Measurements from ENCODE around the gene CHRND. TPM values are rescaled to one million over a fixed set of nuclear protein-coding genes. Genes with fewer than 3 reads are reported as not detected.

Gene CHRND
- total RNA-seq, 1 donor from 2014 or later, result not detected

DNA sequence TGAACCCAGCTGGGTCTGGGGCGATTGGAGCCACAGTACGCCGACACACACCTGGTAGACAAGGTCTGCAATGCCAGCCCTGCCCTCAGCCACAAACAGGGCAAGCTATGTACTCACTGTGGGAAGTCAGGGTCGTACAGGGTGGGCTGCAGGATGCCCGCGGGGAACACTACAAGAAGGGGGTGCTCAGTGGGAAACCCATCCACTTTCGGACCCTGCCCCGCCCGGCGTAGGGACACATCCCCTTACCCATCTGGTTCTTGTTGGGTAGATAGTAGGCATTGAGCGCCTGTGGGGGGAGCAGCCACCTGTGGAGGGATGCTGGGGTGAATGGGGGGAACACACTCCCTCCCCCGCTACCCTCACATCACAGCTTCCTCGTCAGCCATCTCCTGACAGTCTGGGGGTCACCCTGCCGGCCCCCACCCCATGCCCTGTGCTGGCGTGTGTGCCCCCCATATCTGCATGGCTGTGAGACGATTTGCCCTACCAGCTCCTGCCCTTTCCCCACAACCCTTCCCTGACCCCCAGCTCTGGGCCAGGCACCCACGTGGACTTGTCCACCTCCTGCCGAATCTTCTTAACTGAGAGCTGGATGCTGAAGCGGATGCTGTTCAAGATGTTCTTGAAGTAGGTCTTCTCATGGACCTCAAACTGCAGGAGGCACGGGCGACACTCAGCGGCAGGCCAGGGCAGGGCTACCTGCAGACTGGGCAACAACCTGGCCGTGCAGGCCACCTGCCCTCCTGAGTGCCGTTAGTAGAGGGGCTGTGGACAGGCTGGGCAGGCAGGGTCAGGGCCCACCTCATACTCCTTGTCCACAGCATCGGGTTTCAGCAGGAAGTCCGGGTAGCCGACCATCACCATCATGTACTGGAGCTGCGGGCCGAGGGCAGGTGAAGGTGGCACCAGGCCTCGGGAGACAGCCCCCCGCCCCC lies 43.4 kb upstream of the CHRND start:
- H3K27ac ChIP-seq (ENCODE audit: low read depth, low read length), result no peak overlapping the region
- H3K79me2 ChIP-seq (ENCODE audit: insufficient read depth, low read length), result no peaks in the 10 kb centered on the region
- no peak overlapping the region for H3K4me2 ChIP-seq (ENCODE audit: low read length)
- Mint-ChIP-seq H3K4me1 (ENCODE audit: low read depth, unreplicated experiment) (no peaks in the 10 kb centered on the region), H3K9me3 (ENCODE audit: unreplicated experiment) (peaks cover 5% of the 10 kb centered on the region), H3K4me3 (ENCODE audit: unreplicated experiment) (no peak overlapping the region), H3K36me3 (ENCODE audit: low read depth, unreplicated experiment) (no peaks in the 10 kb centered on the region), H3K27ac (ENCODE audit: unreplicated experiment) (no peak overlapping the region), H3K27me3 (ENCODE audit: low read depth, unreplicated experiment) (peaks cover 57% of the 10 kb centered on the region)
- peaks cover 18% of the 10 kb centered on the region for H3K27me3 ChIP-seq (ENCODE audit: insufficient read depth, low read length)
- no peak overlapping the region for H3K9ac ChIP-seq (ENCODE audit: low read length)
- H4K20me1 ChIP-seq (ENCODE audit: insufficient read depth, low read length), result no peaks in the 10 kb centered on the region
- H2AFZ ChIP-seq (ENCODE audit: low read depth, low read length), result no peak overlapping the region
- no peak overlapping the region for H3K4me3 ChIP-seq (ENCODE audit: insufficient read depth, low read depth, low read length)
- no peak for TF ChIP-seq EZH2 (IDR thresholded peaks at IDR 0.05; ENCODE audit: insufficient read depth, low read length)
- no peak for TF ChIP-seq CTCF (IDR thresholded peaks at IDR 0.05; ENCODE audit: insufficient read depth, low read depth, low read length)
- FAIRE-seq (no peak), DNase-seq (ENCODE audit: low read depth) (no peak)
- H3K4me1 ChIP-seq (ENCODE audit: insufficient read depth, low read length), result no peaks in the 10 kb centered on the region
- no peaks in the 10 kb centered on the region for H3K9me3 ChIP-seq (ENCODE audit: insufficient read depth, low read depth, low read length)
- no peaks in the 10 kb centered on the region for H3K36me3 ChIP-seq (ENCODE audit: insufficient read depth, low read length)

- no peaks in the 10 kb centered on the region for H3K79me2 ChIP-seq (ENCODE audit: insufficient read depth, low read length)
These were observed 42.5 kb upstream of the CHRND start for GRCh38 chr2:232483311-232483922.

More at GRCh38 chr2:232483311-232483922, 42.5 kb upstream of the CHRND start:
- Histone ChIP-seq H3K9me3 (ENCODE audit: insufficient read depth, low read depth, low read length) (no peaks in the 10 kb centered on the region), H3K4me1 (ENCODE audit: insufficient read depth, low read length) (no peaks in the 10 kb centered on the region), H3K9ac (ENCODE audit: low read length) (no peak overlapping the region), H3K36me3 (ENCODE audit: insufficient read depth, low read length) (no peaks in the 10 kb centered on the region), H4K20me1 (ENCODE audit: insufficient read depth, low read length) (no peaks in the 10 kb centered on the region), H2AFZ (ENCODE audit: low read depth, low read length) (no peak overlapping the region), H3K4me2 (ENCODE audit: low read length) (no peak overlapping the region), H3K27me3 (ENCODE audit: insufficient read depth, low read length) (peaks cover 23% of the 10 kb centered on the region), H3K4me3 (ENCODE audit: insufficient read depth, low read depth, low read length) (no peak overlapping the region), H3K27ac (ENCODE audit: low read depth, low read length) (no peak overlapping the region)
- DNase-seq (ENCODE audit: low read depth) (no peak), FAIRE-seq (no peak)
- Mint-ChIP-seq H3K4me1 (ENCODE audit: low read depth, unreplicated experiment) (no peaks in the 10 kb centered on the region), H3K36me3 (ENCODE audit: low read depth, unreplicated experiment) (no peaks in the 10 kb centered on the region), H3K27me3 (ENCODE audit: low read depth, unreplicated experiment) (peaks cover 54% of the 10 kb centered on the region), H3K9me3 (ENCODE audit: unreplicated experiment) (peaks cover 5% of the 10 kb centered on the region), H3K27ac (ENCODE audit: unreplicated experiment) (no peak overlapping the region), H3K4me3 (ENCODE audit: unreplicated experiment) (no peak overlapping the region)
- TF ChIP-seq CTCF (IDR thresholded peaks at IDR 0.05; ENCODE audit: insufficient read depth, low read depth, low read length) (no peak), EZH2 (IDR thresholded peaks at IDR 0.05; ENCODE audit: insufficient read depth, low read length) (no peak)
